HepG2 (cell line): ENCODE data around the gene CPLANE2. TPM values are rescaled to one million over a fixed set of nuclear protein-coding genes. Genes with fewer than 3 reads are reported as not detected.
A peak's percentile ranks its signal among the peaks of the same experiment; 100 is the strongest.

Experiments
- ATF1 ChIP-seq: IDR thresholded peaks from 2 replicates; pipeline ENCODE4 v1.6.1; 2016; ENCODE audit warnings: mild to moderate bottlenecking, control low read depth
- GATA4 ChIP-seq: sonication (generic); IDR thresholded peaks from 2 replicates; pipeline ENCODE4 v1.6.1; 2016; ENCODE audit warnings: antibody characterized with exemption, low read depth, borderline replicate concordance
- HOXA3 ChIP-seq: sonication (generic); formaldehyde crosslinking; IDR thresholded peaks from 2 replicates; pipeline ENCODE4 v1.5.0; 2020; ENCODE audit warnings: missing genetic modification reagents
- IKZF4 ChIP-seq: sonication (generic); formaldehyde crosslinking; IDR thresholded peaks from 2 replicates; pipeline ENCODE4 v1.5.1; 2020; ENCODE audit warnings: borderline replicate concordance, mild to moderate bottlenecking, low read depth, missing genetic modification reagents; ENCODE audit errors: not compliant biosample characterization
- KDM3A ChIP-seq: IDR thresholded peaks from 2 replicates; pipeline ENCODE4 v1.6.1; 2018; ENCODE audit warnings: low read depth, missing compliant biosample characterization
- MAFG ChIP-seq: sonication (generic); formaldehyde crosslinking; IDR thresholded peaks from 2 replicates; pipeline ENCODE4 v1.5.1; 2020; ENCODE audit warnings: mild to moderate bottlenecking, missing genetic modification reagents
- MLLT10 ChIP-seq: sonication (generic); formaldehyde crosslinking; IDR thresholded peaks from 2 replicates; pipeline ENCODE4 v1.4.0; 2020; ENCODE audit warnings: missing genetic modification reagents
- MXI1 ChIP-seq: IDR thresholded peaks from 3 replicates; pipeline ENCODE4 v1.6.1; 2012; ENCODE audit warnings: low read depth, low read length, inconsistent platforms, borderline replicate concordance
- SMAD3 ChIP-seq: sonication (generic); formaldehyde crosslinking; IDR thresholded peaks from 2 replicates; pipeline ENCODE4 v1.4.0; 2020; ENCODE audit warnings: missing genetic modification reagents
- TEAD2 ChIP-seq: sonication (generic); formaldehyde crosslinking; IDR thresholded peaks from 2 replicates; pipeline ENCODE4 v1.9.0; 2021; ENCODE audit warnings: missing genetic modification reagents
- ZNF136 ChIP-seq: sonication (generic); formaldehyde crosslinking; IDR thresholded peaks from 2 replicates; pipeline ENCODE4 v1.8.1; 2022; ENCODE audit warnings: low read depth, mild to moderate bottlenecking, moderate library complexity, missing genetic modification reagents
- ZNF180 ChIP-seq: sonication (generic); formaldehyde crosslinking; IDR thresholded peaks from 2 replicates; pipeline ENCODE4 v1.4.0; 2020; ENCODE audit warnings: low read depth, missing genetic modification reagents, borderline replicate concordance
- ZNF20 ChIP-seq: sonication (generic); formaldehyde crosslinking; IDR thresholded peaks from 2 replicates; pipeline ENCODE4 v1.4.0; 2020; ENCODE audit warnings: mild to moderate bottlenecking, moderate library complexity, missing genetic modification reagents
- ZNF441 ChIP-seq: sonication (generic); formaldehyde crosslinking; IDR thresholded peaks from 2 replicates; pipeline ENCODE4 v1.7.0; 2021; ENCODE audit warnings: missing genetic modification reagents, borderline replicate concordance
- ZNF670 ChIP-seq: sonication (generic); formaldehyde crosslinking; IDR thresholded peaks from 2 replicates; pipeline ENCODE4 v1.8.0; 2022; ENCODE audit warnings: mild to moderate bottlenecking, missing genetic modification reagents, borderline replicate concordance
- ZNF709 ChIP-seq: sonication (generic); formaldehyde crosslinking; IDR thresholded peaks from 2 replicates; pipeline ENCODE4 v1.5.0; 2020; ENCODE audit warnings: mild to moderate bottlenecking, missing genetic modification reagents
- polyA plus RNA-seq, 8 experiments: library from polyadenylated mRNA; depleted of rRNA in 3 of 8; stranded (reverse) in 7 of 8; unstranded in 1 of 8; fragments of >200 nt; fragmentation: Illumina TruSeq in 4 of 8; extraction: Trizol in 4 of 8; gene quantifications; 2 replicates each; pipeline versions ENCODE4 v1.2.1 to v1.2.3, GENCODE V29; 2011 to 2016; ENCODE audit warnings: low read depth in 4 of 8, missing spikeins in 1 of 8, mixed read lengths in 1 of 8; ENCODE audit not compliant: insufficient read depth in 1 of 8
- total RNA-seq, 5 experiments: library from RNA; depleted of rRNA; stranded (reverse); fragments of >200 nt; fragmentation: Illumina TruSeq; extraction: Trizol; gene quantifications; 2 replicates each; pipeline ENCODE4 v1.2.3, GENCODE V29; 2016; ENCODE audit warnings: low read depth in 1 of 5
- TF ChIP-seq, protein P1 (sequence below): fragments of 450-650 bp; IDR thresholded peaks from 2 replicates; pipeline ENCODE4 v1.6.1; 2017
- TF ChIP-seq, protein P2 (sequence below): sonication (generic); formaldehyde crosslinking; IDR thresholded peaks from 2 replicates; pipeline ENCODE4 v1.4.0; 2020; ENCODE audit warnings: missing genetic modification reagents, borderline replicate concordance
- TF ChIP-seq, protein P3 (sequence below): sonication (generic); formaldehyde crosslinking; IDR thresholded peaks from 2 replicates; pipeline ENCODE4 v1.8.0; 2022; ENCODE audit warnings: mild to moderate bottlenecking, missing genetic modification reagents, moderate library complexity
- TF ChIP-seq, protein P4 (sequence below): sonication (generic); formaldehyde crosslinking; IDR thresholded peaks from 2 replicates; pipeline ENCODE4 v1.4.0; 2020; ENCODE audit warnings: missing genetic modification reagents, borderline replicate concordance
- TF ChIP-seq, protein P5 (sequence below): sonication (generic); formaldehyde crosslinking; IDR thresholded peaks from 2 replicates; pipeline ENCODE4 v1.4.0; 2020; ENCODE audit warnings: mild to moderate bottlenecking, missing genetic modification reagents, borderline replicate concordance

The CPLANE2 gene
- total and polyA plus RNA-seq, 2 of the 13 experiments (the other 11 are each of a cell fraction or from before 2014, with no cell fraction given): 0.29 to 1.6 TPM

DNA sequence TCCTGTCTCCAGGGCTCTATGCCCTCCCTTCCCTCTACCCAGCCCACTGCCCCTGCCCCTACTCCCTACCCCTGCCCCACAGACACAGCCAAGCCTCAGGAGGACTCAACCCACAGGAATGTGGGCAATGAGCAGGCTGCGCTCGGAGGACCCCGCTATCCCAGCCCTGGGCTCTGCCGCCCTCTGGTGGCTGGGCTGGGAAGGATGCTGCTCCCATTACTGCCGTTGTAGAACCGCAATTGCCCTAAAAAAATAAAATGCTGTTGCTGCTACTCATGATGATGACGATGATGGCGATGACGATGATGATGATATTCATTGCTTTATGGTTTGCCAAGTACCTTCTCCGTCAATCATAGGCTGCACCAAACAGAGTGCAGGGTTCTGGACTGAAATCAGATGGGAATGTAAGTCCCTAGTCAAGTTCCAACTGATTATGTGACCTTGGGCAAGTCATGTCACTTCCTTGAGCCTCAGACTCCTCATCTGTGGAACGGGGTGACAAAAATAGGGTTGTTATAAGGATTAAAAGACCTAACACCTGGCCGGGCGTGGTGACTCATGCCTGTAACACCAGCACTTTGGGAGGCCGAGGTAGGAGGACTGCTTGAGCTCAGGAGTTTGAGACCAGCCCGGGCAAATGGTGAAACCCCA lies 49.1 kb downstream of the CPLANE2 start (continued):
- TF ChIP-seq ZNF20 (CRISPR knock-in tag): no peak
- TF ChIP-seq GATA4: no peak
- TF ChIP-seq, protein P1, sequence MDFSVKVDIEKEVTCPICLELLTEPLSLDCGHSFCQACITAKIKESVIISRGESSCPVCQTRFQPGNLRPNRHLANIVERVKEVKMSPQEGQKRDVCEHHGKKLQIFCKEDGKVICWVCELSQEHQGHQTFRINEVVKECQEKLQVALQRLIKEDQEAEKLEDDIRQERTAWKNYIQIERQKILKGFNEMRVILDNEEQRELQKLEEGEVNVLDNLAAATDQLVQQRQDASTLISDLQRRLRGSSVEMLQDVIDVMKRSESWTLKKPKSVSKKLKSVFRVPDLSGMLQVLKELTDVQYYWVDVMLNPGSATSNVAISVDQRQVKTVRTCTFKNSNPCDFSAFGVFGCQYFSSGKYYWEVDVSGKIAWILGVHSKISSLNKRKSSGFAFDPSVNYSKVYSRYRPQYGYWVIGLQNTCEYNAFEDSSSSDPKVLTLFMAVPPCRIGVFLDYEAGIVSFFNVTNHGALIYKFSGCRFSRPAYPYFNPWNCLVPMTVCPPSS: no peak
- TF ChIP-seq, protein P2, sequence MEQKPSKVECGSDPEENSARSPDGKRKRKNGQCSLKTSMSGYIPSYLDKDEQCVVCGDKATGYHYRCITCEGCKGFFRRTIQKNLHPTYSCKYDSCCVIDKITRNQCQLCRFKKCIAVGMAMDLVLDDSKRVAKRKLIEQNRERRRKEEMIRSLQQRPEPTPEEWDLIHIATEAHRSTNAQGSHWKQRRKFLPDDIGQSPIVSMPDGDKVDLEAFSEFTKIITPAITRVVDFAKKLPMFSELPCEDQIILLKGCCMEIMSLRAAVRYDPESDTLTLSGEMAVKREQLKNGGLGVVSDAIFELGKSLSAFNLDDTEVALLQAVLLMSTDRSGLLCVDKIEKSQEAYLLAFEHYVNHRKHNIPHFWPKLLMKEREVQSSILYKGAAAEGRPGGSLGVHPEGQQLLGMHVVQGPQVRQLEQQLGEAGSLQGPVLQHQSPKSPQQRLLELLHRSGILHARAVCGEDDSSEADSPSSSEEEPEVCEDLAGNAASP (CRISPR knock-in tag): peak; percentile 69
- TF ChIP-seq HOXA3 (CRISPR knock-in tag): no peak; the same call in 1 of the 2 replicates
- no peak for TF ChIP-seq ZNF709
- no peak for TF ChIP-seq ZNF180
- no peak for TF ChIP-seq MLLT10 (CRISPR knock-in tag)
- TF ChIP-seq, protein P3, sequence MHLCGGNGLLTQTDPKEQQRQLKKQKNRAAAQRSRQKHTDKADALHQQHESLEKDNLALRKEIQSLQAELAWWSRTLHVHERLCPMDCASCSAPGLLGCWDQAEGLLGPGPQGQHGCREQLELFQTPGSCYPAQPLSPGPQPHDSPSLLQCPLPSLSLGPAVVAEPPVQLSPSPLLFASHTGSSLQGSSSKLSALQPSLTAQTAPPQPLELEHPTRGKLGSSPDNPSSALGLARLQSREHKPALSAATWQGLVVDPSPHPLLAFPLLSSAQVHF (CRISPR knock-in tag): no peak
- TF ChIP-seq IKZF4 (CRISPR knock-in tag): peak; percentile 34
- TF ChIP-seq ZNF670 (CRISPR knock-in tag): no peak
- no peak for TF ChIP-seq ZNF136 (CRISPR knock-in tag)
- TF ChIP-seq TEAD2: no peak
- TF ChIP-seq ZNF441 (CRISPR knock-in tag): no peak
- TF ChIP-seq KDM3A (CRISPR knock-in tag): 0 out of 2 replicates have a peak, but pooled peaks have one; percentile 49
- no peak for TF ChIP-seq MAFG
- TF ChIP-seq MXI1: no peak
- peak; percentile 68; the same call in 1 of the 2 replicates for TF ChIP-seq SMAD3 (CRISPR knock-in tag)
- TF ChIP-seq, protein P4, sequence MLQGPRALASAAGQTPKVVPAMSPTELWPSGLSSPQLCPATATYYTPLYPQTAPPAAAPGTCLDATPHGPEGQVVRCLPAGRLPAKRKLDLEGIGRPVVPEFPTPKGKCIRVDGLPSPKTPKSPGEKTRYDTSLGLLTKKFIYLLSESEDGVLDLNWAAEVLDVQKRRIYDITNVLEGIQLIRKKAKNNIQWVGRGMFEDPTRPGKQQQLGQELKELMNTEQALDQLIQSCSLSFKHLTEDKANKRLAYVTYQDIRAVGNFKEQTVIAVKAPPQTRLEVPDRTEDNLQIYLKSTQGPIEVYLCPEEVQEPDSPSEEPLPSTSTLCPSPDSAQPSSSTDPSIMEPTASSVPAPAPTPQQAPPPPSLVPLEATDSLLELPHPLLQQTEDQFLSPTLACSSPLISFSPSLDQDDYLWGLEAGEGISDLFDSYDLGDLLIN (CRISPR knock-in tag): no peak
- TF ChIP-seq ATF1: no peak
- TF ChIP-seq, protein P5, sequence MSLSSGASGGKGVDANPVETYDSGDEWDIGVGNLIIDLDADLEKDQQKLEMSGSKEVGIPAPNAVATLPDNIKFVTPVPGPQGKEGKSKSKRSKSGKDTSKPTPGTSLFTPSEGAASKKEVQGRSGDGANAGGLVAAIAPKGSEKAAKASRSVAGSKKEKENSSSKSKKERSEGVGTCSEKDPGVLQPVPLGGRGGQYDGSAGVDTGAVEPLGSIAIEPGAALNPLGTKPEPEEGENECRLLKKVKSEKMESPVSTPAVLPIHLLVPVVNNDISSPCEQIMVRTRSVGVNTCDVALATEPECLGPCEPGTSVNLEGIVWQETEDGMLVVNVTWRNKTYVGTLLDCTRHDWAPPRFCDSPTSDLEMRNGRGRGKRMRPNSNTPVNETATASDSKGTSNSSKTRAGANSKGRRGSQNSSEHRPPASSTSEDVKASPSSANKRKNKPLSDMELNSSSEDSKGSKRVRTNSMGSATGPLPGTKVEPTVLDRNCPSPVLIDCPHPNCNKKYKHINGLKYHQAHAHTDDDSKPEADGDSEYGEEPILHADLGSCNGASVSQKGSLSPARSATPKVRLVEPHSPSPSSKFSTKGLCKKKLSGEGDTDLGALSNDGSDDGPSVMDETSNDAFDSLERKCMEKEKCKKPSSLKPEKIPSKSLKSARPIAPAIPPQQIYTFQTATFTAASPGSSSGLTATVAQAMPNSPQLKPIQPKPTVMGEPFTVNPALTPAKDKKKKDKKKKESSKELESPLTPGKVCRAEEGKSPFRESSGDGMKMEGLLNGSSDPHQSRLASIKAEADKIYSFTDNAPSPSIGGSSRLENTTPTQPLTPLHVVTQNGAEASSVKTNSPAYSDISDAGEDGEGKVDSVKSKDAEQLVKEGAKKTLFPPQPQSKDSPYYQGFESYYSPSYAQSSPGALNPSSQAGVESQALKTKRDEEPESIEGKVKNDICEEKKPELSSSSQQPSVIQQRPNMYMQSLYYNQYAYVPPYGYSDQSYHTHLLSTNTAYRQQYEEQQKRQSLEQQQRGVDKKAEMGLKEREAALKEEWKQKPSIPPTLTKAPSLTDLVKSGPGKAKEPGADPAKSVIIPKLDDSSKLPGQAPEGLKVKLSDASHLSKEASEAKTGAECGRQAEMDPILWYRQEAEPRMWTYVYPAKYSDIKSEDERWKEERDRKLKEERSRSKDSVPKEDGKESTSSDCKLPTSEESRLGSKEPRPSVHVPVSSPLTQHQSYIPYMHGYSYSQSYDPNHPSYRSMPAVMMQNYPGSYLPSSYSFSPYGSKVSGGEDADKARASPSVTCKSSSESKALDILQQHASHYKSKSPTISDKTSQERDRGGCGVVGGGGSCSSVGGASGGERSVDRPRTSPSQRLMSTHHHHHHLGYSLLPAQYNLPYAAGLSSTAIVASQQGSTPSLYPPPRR (CRISPR knock-in tag): 0 out of 2 replicates have a peak, but pooled peaks have one; percentile 29
